HCT116 (cell line): ENCODE results near the gene SPATA12. TPM values are rescaled to one million over a fixed set of nuclear protein-coding genes. Genes with fewer than 3 reads are reported as not detected.
A peak's percentile ranks its signal among the peaks of the same experiment; 100 is the strongest.

Experiments
- ATAC-seq: fragments of 200-7000 bp; cut with Tn5 transposase; 2 replicates; pipeline ENCODE4 v1.9.1; 2020; ENCODE audit warnings: mild to moderate bottlenecking, moderate library complexity
- BruUV-seq: library from RNA; stranded (reverse); fragments of 400-500 nt; replicated peaks from 2 replicates; lab custom pipeline; 2021; lab: Mats Ljungman, UMichigan
- CTCF ChIA-PET: fragments of 300-600 bp; sonication (Branson Sonifier 250); formaldehyde crosslinking; loops from one replicate; lab custom pipeline; 2021; ENCODE audit warnings: antibody characterized with exemption; lab: Charles Lee
- POLR2A ChIA-PET: fragments of 300-600, 350-600 bp; sonication (Branson Sonifier 250); formaldehyde crosslinking; loops from one replicate; lab custom pipeline; 2021; ENCODE audit warnings: antibody characterized with exemption; lab: Charles Lee
- RAD21 ChIA-PET, 2 experiments: fragments of 300-600 bp; sonication (Branson Sonifier 250); formaldehyde crosslinking; loops; one replicate each; lab custom pipeline; 2023; ENCODE audit warnings: low total read pairs in 2 of 2; ENCODE audit not compliant: uncharacterized antibody in 2 of 2, unreplicated experiment in 2 of 2, low non-redundant PET in 1 of 2; lab: Charles Lee
- DNase-seq: peaks from one replicate; pipeline ENCODE4 v3.0.0-alpha.2; 2010; ENCODE audit warnings: low read depth, low spot score
- H2AFZ ChIP-seq: fragments of 200-600 bp; shearing (Covaris generic), sonication (generic); 2 replicates; pipeline ENCODE4 v1.6.1; 2017; ENCODE audit warnings: low read depth, mixed run types, mixed read lengths, antibody characterized with exemption, low read length; ENCODE audit not compliant: poor library complexity, severe bottlenecking
- H3K27ac ChIP-seq: 2 replicates; pipeline ENCODE4 v1.5.1; 2012; ENCODE audit warnings: low read depth, low read length
- H3K27me3 ChIP-seq: fragments of 200-600 bp; sonication (generic); 2 replicates; pipeline ENCODE4 v1.6.1; 2016; ENCODE audit warnings: mixed run types, low read length, mixed read lengths; ENCODE audit not compliant: insufficient read depth
- H3K36me3 ChIP-seq, 2 experiments: fragments of 200-500 bp in 1 of 2; fragments of 200-600 bp in 1 of 2; sonication (Bioruptor generic) in 1 of 2; sonication (generic) in 1 of 2; 2 replicates each; pipeline versions ENCODE4 v1.5.1 to v1.6.1; 2014 to 2016; ENCODE audit warnings: low read length in 2 of 2, inconsistent platforms in 1 of 2, mixed read lengths in 1 of 2, mixed run types in 1 of 2; ENCODE audit not compliant: insufficient read depth in 2 of 2, control insufficient read depth in 1 of 2
- H3K4me1 ChIP-seq, 2 experiments: fragments of 200-600 bp in 1 of 2; sonication (generic) in 1 of 2; 2 replicates each; pipeline versions ENCODE4 v1.5.1 to v1.6.1; 2012 to 2017; ENCODE audit warnings: low read length in 2 of 2, inconsistent platforms in 1 of 2, mild to moderate bottlenecking in 1 of 2, mixed read lengths in 1 of 2, mixed run types in 1 of 2, moderate library complexity in 1 of 2; ENCODE audit not compliant: insufficient read depth in 2 of 2, control insufficient read depth in 1 of 2
- H3K4me2 ChIP-seq: fragments of 200-600 bp; sonication (generic); 2 replicates; pipeline ENCODE4 v1.6.1; 2017; ENCODE audit warnings: mixed run types, low read length, mixed read lengths
- H3K4me3 ChIP-seq, 2 experiments: fragments of 200-600 bp in 1 of 2; sonication (generic) in 1 of 2; replicated peaks in 1 of 2; 2 replicates each; pipeline ENCODE4 v1.5.1; 2011 to 2016; ENCODE audit warnings: low read length in 2 of 2, control low read depth in 1 of 2, low read depth in 1 of 2, mild to moderate bottlenecking in 1 of 2, mixed read lengths in 1 of 2, mixed run types in 1 of 2
- H3K79me2 ChIP-seq: fragments of 200-600 bp; sonication (generic); 2 replicates; pipeline ENCODE4 v1.6.1; 2017; ENCODE audit warnings: mild to moderate bottlenecking, mixed run types, low read length, moderate library complexity, mixed read lengths; ENCODE audit not compliant: insufficient read depth
- H3K9ac ChIP-seq: fragments of 200-600 bp; sonication (generic); 2 replicates; pipeline ENCODE4 v1.6.1; 2016; ENCODE audit warnings: low read length, mixed read lengths
- H3K9me2 ChIP-seq: fragments of 200-600 bp; sonication (generic), shearing (Covaris generic); 2 replicates; pipeline ENCODE4 v1.6.1; 2017; ENCODE audit warnings: mixed run types, mild to moderate bottlenecking, moderate library complexity; ENCODE audit not compliant: insufficient read depth
- H3K9me3 ChIP-seq, 2 experiments: fragments of 200-500 bp in 1 of 2; fragments of 200-600 bp in 1 of 2; sonication (Bioruptor generic) in 1 of 2; sonication (generic) in 1 of 2; 2 replicates each; pipeline ENCODE4 v1.6.1; 2014 to 2017; ENCODE audit warnings: low read length in 2 of 2, mixed read lengths in 2 of 2, inconsistent platforms in 1 of 2, low read depth in 1 of 2, mild to moderate bottlenecking in 1 of 2, mixed run types in 1 of 2, moderate library complexity in 1 of 2; ENCODE audit not compliant: control insufficient read depth in 1 of 2, insufficient read depth in 1 of 2
- H4K20me1 ChIP-seq: fragments of 200-600 bp; sonication (generic), shearing (Covaris generic); 2 replicates; pipeline ENCODE4 v1.6.1; 2017; ENCODE audit warnings: mixed run types, mild to moderate bottlenecking, moderate library complexity; ENCODE audit not compliant: insufficient read depth
- CBX3 ChIP-seq: IDR thresholded peaks from 2 replicates; pipeline ENCODE4 v1.6.1; 2012; ENCODE audit warnings: low read depth
- CEBPB ChIP-seq: IDR thresholded peaks from 2 replicates; pipeline ENCODE4 v1.6.1; 2012; ENCODE audit warnings: low read depth
- ELF1 ChIP-seq: IDR thresholded peaks from 2 replicates; pipeline ENCODE4 v1.6.1; 2012; ENCODE audit warnings: low read depth, borderline replicate concordance
- EZH2phosphoT487 ChIP-seq: fragments of 200-600 bp; IDR thresholded peaks from 2 replicates; pipeline ENCODE4 v1.6.1; 2018; ENCODE audit warnings: antibody characterized with exemption, borderline replicate concordance
- FOSL1 ChIP-seq: IDR thresholded peaks from 2 replicates; pipeline ENCODE4 v1.6.1; 2012; ENCODE audit warnings: low read depth
- JUND ChIP-seq: IDR thresholded peaks from 2 replicates; pipeline ENCODE4 v1.6.1; 2012
- POLR2AphosphoS5 ChIP-seq: IDR thresholded peaks from 2 replicates; pipeline ENCODE4 v1.6.1; 2011; ENCODE audit warnings: mild to moderate bottlenecking, low read depth, low read length, moderate library complexity
- RAD21 ChIP-seq: IDR thresholded peaks from 2 replicates; pipeline ENCODE4 v1.6.1; 2012; ENCODE audit warnings: low read depth, mild to moderate bottlenecking
- SP1 ChIP-seq: IDR thresholded peaks from 2 replicates; pipeline ENCODE4 v1.6.1; 2012; ENCODE audit warnings: low read depth
- TCF7L2 ChIP-seq: IDR thresholded peaks from 2 replicates; pipeline ENCODE4 v1.7.0; 2011; ENCODE audit warnings: borderline replicate concordance, inconsistent platforms; ENCODE audit not compliant: insufficient read depth, insufficient read length; ENCODE audit errors: extremely low read depth
- ZFX ChIP-seq: fragments of 450-650 bp; IDR thresholded peaks from 2 replicates; pipeline ENCODE4 v1.6.1; 2017
- ZNF274 ChIP-seq: fragments of 200-500 bp; sonication (Bioruptor generic); IDR thresholded peaks from 2 replicates; pipeline ENCODE4 v1.6.1; 2014; ENCODE audit warnings: mild to moderate bottlenecking, low read depth, low read length, inconsistent platforms
- intact Hi-C: fragments of 100-400 bp; cut with micrococcal nuclease; formaldehyde crosslinking; loops from 2 replicates; pipeline ENCODE4 v1.10.0; 2022
- total RNA-seq: library from RNA; stranded (reverse); gene quantifications from one replicate; pipeline ENCODE4 v1.2.1, GENCODE V29; 2021; ENCODE audit not compliant: unreplicated experiment
- TF ChIP-seq, protein P1 (sequence below): IDR thresholded peaks from 2 replicates; pipeline ENCODE4 v1.6.1; 2012; ENCODE audit warnings: low read depth
- TF ChIP-seq, protein P2 (sequence below): IDR thresholded peaks from 2 replicates; pipeline ENCODE4 v1.6.1; 2012
- TF ChIP-seq, protein P3 (sequence below): IDR thresholded peaks from 2 replicates; pipeline ENCODE4 v1.6.1; 2011; ENCODE audit warnings: mild to moderate bottlenecking, low read length, moderate library complexity; ENCODE audit not compliant: insufficient replicate concordance; ENCODE audit errors: extremely low read depth

The SPATA12 gene
- total RNA-seq, 1 experiment from 2014 or later, result 0.22 TPM

DNA sequence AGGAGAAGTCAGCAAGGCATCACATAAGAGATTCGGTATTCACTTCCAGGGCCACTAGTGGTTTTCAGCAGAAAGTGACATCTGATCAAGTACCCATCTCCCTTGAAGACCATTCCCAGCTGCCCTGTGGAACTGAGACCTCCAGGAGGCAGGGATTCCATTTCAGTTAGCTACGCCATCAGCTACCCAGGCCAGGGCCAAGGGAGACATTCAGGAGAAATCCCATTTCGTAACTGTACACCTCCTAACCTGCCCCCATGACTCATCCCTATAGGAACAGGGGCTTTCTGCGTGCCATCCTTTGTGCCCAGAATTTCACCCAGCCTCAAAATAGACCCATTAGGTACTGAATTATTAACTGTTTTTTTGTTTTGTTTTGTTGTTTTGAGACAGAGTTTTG, 24.7 kb downstream of the SPATA12 start:
- BruUV-seq, result no TSS peak

More for the DNA sequence above, 24.7 kb downstream of the SPATA12 start:
- Histone ChIP-seq H3K9ac (no peak overlapping the region), H3K4me2 (peak overlapping the region; percentile 42; the same call in 1 of the 2 replicates), H3K4me3 (no peak overlapping the region), H3K4me1 (peaks cover 31 to 58% of the 10 kb centered on the region in 2 experiments), H3K79me2 (no peaks in the 10 kb centered on the region), H3K9me3 (no peaks in the 10 kb centered on the region), H3K27ac (no peak overlapping the region), H4K20me1 (no peaks in the 10 kb centered on the region), H3K9me2 (no peaks in the 10 kb centered on the region), H2AFZ (peak overlapping the region; percentile 68), H3K27me3 (no peaks in the 10 kb centered on the region), H3K36me3 (no peaks in the 10 kb centered on the region)
- ChIA-PET POLR2A (no interaction called here), RAD21 (interaction anchor here in 1 of 2 experiments (1.1 kb wide), 1 partner anchor 74 kb away, joined by 4 read pairs; no protein-coding TSS in a partner anchor), CTCF (no interaction called here)
- intact Hi-C loops, result no loop called here
- TF ChIP-seq POLR2AphosphoS5, result no peak
- no peak for TF ChIP-seq ZFX
- TF ChIP-seq, protein P1, sequence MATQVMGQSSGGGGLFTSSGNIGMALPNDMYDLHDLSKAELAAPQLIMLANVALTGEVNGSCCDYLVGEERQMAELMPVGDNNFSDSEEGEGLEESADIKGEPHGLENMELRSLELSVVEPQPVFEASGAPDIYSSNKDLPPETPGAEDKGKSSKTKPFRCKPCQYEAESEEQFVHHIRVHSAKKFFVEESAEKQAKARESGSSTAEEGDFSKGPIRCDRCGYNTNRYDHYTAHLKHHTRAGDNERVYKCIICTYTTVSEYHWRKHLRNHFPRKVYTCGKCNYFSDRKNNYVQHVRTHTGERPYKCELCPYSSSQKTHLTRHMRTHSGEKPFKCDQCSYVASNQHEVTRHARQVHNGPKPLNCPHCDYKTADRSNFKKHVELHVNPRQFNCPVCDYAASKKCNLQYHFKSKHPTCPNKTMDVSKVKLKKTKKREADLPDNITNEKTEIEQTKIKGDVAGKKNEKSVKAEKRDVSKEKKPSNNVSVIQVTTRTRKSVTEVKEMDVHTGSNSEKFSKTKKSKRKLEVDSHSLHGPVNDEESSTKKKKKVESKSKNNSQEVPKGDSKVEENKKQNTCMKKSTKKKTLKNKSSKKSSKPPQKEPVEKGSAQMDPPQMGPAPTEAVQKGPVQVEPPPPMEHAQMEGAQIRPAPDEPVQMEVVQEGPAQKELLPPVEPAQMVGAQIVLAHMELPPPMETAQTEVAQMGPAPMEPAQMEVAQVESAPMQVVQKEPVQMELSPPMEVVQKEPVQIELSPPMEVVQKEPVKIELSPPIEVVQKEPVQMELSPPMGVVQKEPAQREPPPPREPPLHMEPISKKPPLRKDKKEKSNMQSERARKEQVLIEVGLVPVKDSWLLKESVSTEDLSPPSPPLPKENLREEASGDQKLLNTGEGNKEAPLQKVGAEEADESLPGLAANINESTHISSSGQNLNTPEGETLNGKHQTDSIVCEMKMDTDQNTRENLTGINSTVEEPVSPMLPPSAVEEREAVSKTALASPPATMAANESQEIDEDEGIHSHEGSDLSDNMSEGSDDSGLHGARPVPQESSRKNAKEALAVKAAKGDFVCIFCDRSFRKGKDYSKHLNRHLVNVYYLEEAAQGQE, result no peak
- no peak for TF ChIP-seq JUND
- TF ChIP-seq, protein P2, sequence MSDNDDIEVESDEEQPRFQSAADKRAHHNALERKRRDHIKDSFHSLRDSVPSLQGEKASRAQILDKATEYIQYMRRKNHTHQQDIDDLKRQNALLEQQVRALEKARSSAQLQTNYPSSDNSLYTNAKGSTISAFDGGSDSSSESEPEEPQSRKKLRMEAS, result no peak
- no peak for TF ChIP-seq TCF7L2
- no peak for TF ChIP-seq CBX3
- TF ChIP-seq ZNF274, result no peak
- no peak for TF ChIP-seq CEBPB
- no peak for TF ChIP-seq FOSL1
- no peak for TF ChIP-seq SP1
- TF ChIP-seq RAD21, result no peak
- no peak for TF ChIP-seq EZH2phosphoT487
- TF ChIP-seq ELF1, result no peak
- TF ChIP-seq, protein P3, sequence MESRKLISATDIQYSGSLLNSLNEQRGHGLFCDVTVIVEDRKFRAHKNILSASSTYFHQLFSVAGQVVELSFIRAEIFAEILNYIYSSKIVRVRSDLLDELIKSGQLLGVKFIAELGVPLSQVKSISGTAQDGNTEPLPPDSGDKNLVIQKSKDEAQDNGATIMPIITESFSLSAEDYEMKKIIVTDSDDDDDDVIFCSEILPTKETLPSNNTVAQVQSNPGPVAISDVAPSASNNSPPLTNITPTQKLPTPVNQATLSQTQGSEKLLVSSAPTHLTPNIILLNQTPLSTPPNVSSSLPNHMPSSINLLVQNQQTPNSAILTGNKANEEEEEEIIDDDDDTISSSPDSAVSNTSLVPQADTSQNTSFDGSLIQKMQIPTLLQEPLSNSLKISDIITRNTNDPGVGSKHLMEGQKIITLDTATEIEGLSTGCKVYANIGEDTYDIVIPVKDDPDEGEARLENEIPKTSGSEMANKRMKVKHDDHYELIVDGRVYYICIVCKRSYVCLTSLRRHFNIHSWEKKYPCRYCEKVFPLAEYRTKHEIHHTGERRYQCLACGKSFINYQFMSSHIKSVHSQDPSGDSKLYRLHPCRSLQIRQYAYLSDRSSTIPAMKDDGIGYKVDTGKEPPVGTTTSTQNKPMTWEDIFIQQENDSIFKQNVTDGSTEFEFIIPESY, result no peak
- DNase-seq (no peak), ATAC-seq (no peak)
